SK-N-MC (cell line): ENCODE results near the gene CTAGE1.

Experiments
- EZH2 ChIP-seq: fragments of 200-600 bp; sonication (generic); IDR thresholded peaks from one replicate; pipeline ENCODE4 v1.6.1; 2017; ENCODE audit warnings: antibody characterized with exemption
- POLR2AphosphoS5 ChIP-seq: IDR thresholded peaks from 2 replicates; pipeline ENCODE4 v1.6.1; 2012; ENCODE audit warnings: mild to moderate bottlenecking, low read depth, low read length, borderline replicate concordance

- no peak for TF ChIP-seq EZH2
- TF ChIP-seq POLR2AphosphoS5 = no peak
These were observed 12.6 kb downstream of the CTAGE1 start for GRCh38 chr18:22405142-22405541.
